Measurements from ENCODE around the gene ZNF691. TPM values are rescaled to one million over a fixed set of nuclear protein-coding genes. Genes with fewer than 3 reads are reported as not detected.

ZNF691 gene
- total RNA-seq, 1 donor from 2014 or later, result 11.9 TPM

DNA sequence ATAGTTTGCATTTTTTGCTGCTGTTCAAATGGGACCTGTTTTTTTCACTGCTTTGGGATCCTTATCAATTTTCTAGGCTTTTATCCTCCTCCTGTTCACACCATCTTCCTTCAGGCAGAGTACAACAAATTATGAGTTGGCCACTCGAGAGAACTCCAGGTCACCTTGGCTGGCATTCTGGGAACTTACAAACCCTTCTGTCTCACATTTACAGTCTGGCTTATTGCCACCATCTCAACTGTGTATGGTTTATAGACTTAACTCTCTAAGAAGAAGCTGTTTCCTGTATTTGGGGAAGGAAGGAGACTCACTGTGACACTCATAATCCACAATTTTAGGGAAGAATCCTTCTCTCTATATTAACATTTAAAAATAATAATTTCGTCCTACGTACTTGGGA, 5.4 kb upstream of the ZNF691 start:
- TF ChIP-seq, protein P1, sequence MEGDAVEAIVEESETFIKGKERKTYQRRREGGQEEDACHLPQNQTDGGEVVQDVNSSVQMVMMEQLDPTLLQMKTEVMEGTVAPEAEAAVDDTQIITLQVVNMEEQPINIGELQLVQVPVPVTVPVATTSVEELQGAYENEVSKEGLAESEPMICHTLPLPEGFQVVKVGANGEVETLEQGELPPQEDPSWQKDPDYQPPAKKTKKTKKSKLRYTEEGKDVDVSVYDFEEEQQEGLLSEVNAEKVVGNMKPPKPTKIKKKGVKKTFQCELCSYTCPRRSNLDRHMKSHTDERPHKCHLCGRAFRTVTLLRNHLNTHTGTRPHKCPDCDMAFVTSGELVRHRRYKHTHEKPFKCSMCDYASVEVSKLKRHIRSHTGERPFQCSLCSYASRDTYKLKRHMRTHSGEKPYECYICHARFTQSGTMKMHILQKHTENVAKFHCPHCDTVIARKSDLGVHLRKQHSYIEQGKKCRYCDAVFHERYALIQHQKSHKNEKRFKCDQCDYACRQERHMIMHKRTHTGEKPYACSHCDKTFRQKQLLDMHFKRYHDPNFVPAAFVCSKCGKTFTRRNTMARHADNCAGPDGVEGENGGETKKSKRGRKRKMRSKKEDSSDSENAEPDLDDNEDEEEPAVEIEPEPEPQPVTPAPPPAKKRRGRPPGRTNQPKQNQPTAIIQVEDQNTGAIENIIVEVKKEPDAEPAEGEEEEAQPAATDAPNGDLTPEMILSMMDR (IDR thresholded peaks at IDR 0.05), result no peak
- Histone ChIP-seq H3K36me3 (peaks cover 7% of the 10 kb centered on the region), H3K9me3 (no peaks in the 10 kb centered on the region), H3K4me1 (peaks cover 12% of the 10 kb centered on the region), H3K27ac (no peak overlapping the region), H3K27me3 (ENCODE audit: low read depth) (no peaks in the 10 kb centered on the region), H3K4me3 (no peak overlapping the region)
- DNase-seq (no peak), ATAC-seq (no peak)
- intact Hi-C loops (cut with DNase I), result no loop called here

DNA sequence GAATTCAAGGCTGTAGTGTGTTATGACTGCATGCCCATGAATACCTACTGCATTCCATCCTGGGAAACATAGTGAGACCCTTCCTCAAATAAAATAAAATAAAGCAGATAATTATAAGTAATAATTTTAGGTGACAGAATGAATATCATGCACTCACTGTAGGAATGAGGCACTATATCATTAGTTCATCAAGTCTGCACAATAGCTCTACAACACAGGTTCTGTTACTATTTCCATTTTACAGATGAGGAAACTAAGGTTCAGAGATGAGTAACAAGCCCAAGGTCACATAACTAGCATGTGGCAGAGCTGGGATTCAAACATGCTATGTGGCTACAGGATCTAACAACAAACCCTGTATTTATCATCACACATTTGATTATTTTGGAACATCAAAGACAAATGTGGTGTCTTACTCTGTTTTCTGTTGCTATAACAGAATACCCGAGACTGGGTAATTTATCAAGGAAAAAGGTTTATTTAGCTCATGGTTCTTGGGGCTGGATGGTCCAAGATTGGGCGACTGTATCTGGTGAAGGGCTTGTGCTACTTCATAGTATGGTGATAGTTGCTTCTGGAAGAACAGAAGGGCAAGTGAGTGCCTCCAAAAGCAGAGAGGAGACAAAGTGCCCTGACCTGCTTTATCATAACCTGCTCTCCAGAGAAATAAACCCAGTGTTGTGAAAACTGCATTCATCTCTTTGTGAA, 4.8 kb upstream of the ZNF691 start:
- intact Hi-C loops (cut with DNase I), result no loop called here
- no peak for DNase-seq
- no peak for ATAC-seq
- no peaks in the 10 kb centered on the region for H3K27me3 ChIP-seq (ENCODE audit: low read depth)
- H3K4me1 ChIP-seq, result peaks cover 12% of the 10 kb centered on the region
- TF ChIP-seq, protein P1 (IDR thresholded peaks at IDR 0.05), result no peak
- H3K36me3 ChIP-seq, result peaks cover 7% of the 10 kb centered on the region
- H3K4me3 ChIP-seq, result no peak overlapping the region
- no peaks in the 10 kb centered on the region for H3K9me3 ChIP-seq
- H3K27ac ChIP-seq, result no peak overlapping the region

DNA sequence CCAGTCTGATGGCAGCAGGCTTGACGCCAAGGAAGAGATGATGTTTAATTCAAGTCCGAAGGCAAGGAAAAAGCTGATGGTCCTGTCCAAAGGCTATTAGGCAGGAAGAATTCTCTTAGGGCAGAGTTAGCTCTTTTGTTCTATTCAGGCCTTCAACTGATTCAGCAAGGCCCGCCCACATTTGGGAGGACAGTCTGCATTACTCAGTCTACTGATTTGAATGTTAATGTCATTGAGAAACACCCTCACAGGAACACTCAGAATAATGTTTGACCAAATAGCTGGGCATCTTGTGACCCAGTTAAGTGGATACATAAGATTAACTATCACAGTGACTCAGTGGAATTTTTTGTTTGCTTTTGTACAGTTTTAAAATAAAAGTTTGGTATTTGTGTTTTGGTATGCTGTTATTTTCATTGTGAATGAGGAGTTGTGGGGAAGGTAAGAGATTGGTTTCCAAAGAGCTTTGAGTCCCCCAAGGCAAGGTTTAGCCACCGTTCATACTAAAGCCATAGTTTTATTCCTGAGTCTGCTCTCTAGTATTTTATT, 1.7 kb upstream of the ZNF691 start:
- DNase-seq, result no peak
- H3K27me3 ChIP-seq (ENCODE audit: low read depth), result no peaks in the 10 kb centered on the region
- no peak overlapping the region for H3K4me3 ChIP-seq
- peaks cover 22% of the 10 kb centered on the region for H3K4me1 ChIP-seq
- no peak for ATAC-seq
- no peaks in the 10 kb centered on the region for H3K9me3 ChIP-seq
- intact Hi-C loops (cut with DNase I), result no loop called here
- TF ChIP-seq, protein P1 (IDR thresholded peaks at IDR 0.05), result no peak
- H3K27ac ChIP-seq, result no peak overlapping the region
- H3K36me3 ChIP-seq, result peaks cover 13% of the 10 kb centered on the region

DNA sequence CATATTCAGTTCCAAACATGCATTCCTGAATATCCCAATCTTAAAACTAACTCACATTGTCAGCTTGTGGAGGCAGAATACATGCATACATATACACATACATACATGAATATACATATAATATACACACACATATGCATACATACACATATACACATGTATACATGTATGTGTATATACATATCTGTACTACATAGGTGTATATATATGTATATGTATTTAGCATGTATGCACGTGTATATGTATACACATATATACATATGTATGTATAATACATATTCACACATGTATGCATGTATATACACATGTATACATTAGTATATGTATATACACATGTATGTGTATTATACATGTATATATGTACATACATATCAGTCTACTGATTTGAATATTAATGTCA, 1.2 kb upstream of the ZNF691 start:
- no peak overlapping the region for H3K4me3 ChIP-seq
- peaks cover 22% of the 10 kb centered on the region for H3K4me1 ChIP-seq
- H3K27me3 ChIP-seq (ENCODE audit: low read depth), result no peaks in the 10 kb centered on the region
- intact Hi-C loops (cut with DNase I), result no loop called here
- DNase-seq, result no peak
- H3K27ac ChIP-seq, result no peak overlapping the region
- TF ChIP-seq, protein P1 (IDR thresholded peaks at IDR 0.05), result no peak
- no peak for ATAC-seq
- peaks cover 15% of the 10 kb centered on the region for H3K36me3 ChIP-seq
- no peaks in the 10 kb centered on the region for H3K9me3 ChIP-seq

DNA sequence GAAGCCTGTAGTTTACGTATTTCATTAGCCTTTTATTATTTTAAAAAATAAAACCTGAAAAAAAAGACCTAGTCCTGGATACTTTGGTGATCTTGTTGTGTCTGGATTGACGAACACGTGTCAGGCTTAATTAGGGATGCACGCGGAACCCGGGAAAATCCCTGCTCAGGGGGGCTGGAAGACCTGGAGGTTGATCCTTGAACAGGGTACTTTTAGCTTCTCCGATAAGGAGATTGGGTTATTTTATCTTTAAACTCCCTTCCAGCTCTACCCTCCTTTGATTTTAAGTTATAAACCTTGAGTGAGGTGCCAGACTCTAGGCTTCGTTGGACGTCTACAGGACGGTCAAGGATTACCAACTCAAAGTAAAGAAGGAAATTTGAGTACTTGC, 552 bp upstream of the ZNF691 start:
- no peak for DNase-seq
- no peaks in the 10 kb centered on the region for H3K27me3 ChIP-seq (ENCODE audit: low read depth)
- H3K27ac ChIP-seq, result peak overlapping the region; percentile 85
- H3K9me3 ChIP-seq, result no peaks in the 10 kb centered on the region
- TF ChIP-seq, protein P1 (IDR thresholded peaks at IDR 0.05), result no peak
- intact Hi-C loops (cut with DNase I), result no loop called here
- peaks cover 21% of the 10 kb centered on the region for H3K36me3 ChIP-seq
- H3K4me3 ChIP-seq, result peak overlapping the region; percentile 98
- ATAC-seq, result peak in 1 of 2 donors; percentile 21
- H3K4me1 ChIP-seq, result peaks cover 22% of the 10 kb centered on the region
